ENCODE measurements around the gene TEX44. TPM values are rescaled to one million over a fixed set of nuclear protein-coding genes. Genes with fewer than 3 reads are reported as not detected.

The TEX44 gene
- total RNA-seq, 4 donors from 2014 or later = not detected

DNA sequence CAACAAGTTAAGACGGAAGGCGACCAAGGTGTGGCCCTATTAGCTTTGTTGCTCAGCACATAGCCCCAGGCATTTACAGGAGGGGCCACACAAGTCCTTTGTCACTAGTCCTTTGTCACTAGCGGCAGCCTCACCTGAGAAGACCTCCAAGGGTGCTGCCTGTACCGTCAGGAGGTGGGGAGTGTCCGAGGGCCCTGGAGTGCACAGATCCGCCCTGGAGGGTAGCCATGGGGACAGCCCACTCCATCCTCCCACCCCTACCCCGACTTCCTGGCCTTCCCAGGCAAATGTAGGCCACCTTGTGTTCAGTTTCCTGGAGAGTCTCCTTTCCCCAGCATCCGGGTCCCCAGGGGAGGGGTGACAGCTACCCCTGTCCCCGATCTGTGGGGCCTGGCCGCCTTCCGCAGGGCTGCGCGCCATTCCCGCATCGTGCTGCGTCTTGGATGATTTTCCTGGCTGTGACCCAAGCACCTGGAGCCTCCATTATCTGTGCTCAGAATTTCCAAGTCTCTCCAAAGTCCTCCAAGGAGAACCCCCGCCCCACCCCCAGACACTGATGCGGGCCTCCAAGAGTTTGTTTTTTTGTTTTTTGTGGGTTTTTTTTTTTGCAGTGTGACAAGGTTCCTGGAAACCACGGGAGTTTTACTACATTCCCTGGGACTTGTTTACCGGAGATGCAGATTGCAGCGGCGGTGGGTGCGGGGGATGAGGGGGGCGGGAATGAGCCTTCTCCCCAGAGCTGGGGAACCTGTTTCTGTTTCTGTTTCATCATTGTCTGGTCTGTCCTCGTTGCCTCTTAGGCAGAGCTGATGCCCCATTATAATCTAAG lies 28.6 kb downstream of the TEX44 start:
- Histone ChIP-seq H3K9me3 (no peaks in the 10 kb centered on the region), H3K27me3 (no peaks in the 10 kb centered on the region), H3K27ac (peak overlapping the region in 3 of 4 donors; percentile 56 to 72 (median 59)), H3K36me3 (no peaks in the 10 kb centered on the region), H3K4me1 (peaks cover 0 to 15% (median 0%) of the 10 kb centered on the region in 3 donors), H3K4me3 (peak overlapping the region in 1 of 2 donors; percentile 34)
- peak; percentile 21 for TF ChIP-seq POLR2AphosphoS5 (IDR thresholded peaks at IDR 0.05)
- TF ChIP-seq, protein P1, sequence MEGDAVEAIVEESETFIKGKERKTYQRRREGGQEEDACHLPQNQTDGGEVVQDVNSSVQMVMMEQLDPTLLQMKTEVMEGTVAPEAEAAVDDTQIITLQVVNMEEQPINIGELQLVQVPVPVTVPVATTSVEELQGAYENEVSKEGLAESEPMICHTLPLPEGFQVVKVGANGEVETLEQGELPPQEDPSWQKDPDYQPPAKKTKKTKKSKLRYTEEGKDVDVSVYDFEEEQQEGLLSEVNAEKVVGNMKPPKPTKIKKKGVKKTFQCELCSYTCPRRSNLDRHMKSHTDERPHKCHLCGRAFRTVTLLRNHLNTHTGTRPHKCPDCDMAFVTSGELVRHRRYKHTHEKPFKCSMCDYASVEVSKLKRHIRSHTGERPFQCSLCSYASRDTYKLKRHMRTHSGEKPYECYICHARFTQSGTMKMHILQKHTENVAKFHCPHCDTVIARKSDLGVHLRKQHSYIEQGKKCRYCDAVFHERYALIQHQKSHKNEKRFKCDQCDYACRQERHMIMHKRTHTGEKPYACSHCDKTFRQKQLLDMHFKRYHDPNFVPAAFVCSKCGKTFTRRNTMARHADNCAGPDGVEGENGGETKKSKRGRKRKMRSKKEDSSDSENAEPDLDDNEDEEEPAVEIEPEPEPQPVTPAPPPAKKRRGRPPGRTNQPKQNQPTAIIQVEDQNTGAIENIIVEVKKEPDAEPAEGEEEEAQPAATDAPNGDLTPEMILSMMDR (IDR thresholded peaks at IDR 0.05) = no peak
- 31% methylated on average over 14 of the region's 25 CpGs; no CpG with 5 or more reads in 1 of the 2 donors for WGBS, 2 donors (ENCODE audit: low coverage in 1 of 2)
- ATAC-seq = peak; percentile 48

DNA sequence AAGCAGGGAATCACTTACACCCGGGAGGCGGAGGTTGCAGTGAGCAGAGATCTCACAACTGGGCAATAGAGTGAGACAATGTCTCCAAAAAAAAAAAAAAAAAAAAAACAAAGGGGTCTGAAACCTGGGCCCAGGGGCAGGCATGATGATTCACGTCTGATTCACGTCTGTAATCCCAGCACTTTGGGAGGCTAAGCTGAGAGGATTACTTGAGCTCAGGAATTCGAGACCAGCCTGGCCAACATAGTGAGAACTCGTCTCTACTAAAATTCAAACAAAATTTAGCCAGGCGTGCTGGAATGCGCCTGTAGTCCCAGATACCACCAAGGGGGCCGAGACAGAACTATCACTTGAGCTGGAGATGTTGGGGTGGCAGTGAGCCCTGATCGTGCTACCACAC lies 30.3 kb downstream of the TEX44 start:
- Histone ChIP-seq H3K9me3 (no peaks in the 10 kb centered on the region), H3K27ac (no peak overlapping the region), H3K36me3 (no peaks in the 10 kb centered on the region), H3K4me3 (no peak overlapping the region), H3K27me3 (no peaks in the 10 kb centered on the region), H3K4me1 (peaks cover 0 to 26% (median 0%) of the 10 kb centered on the region in 3 donors)
- 86 to 95% methylated on average over 7 to 9 of the region's 10 CpGs for WGBS, 2 donors (ENCODE audit: low coverage in 1 of 2)
- TF ChIP-seq EP300 (IDR thresholded peaks at IDR 0.05) (no peak), POLR2AphosphoS5 (IDR thresholded peaks at IDR 0.05) (no peak), POLR2A (IDR thresholded peaks at IDR 0.05) (no peak)
- TF ChIP-seq, protein P1 (IDR thresholded peaks at IDR 0.05) = no peak
- ATAC-seq = no peak

DNA sequence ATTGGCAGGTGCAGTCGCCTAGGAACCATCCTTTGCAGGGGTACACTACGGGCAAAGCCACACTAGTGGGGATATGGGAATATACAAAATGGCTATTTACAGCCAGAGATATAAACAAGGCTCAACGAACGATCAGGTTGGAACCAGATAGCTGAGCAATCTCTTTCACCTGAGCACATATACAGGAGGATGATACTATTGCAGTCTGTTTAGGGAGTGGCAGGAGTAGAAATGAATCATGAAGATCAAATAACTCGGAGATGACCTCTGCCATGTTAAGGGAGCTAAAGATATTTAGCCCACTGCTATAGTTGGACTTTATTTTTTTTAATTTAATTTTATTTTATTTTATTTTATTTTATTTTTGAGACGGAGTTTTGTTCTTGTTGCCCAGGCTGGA lies 33.8 kb downstream of the TEX44 start:
- Histone ChIP-seq H3K4me1 (peaks cover 0 to 19% (median 0%) of the 10 kb centered on the region in 3 donors), H3K27me3 (no peaks in the 10 kb centered on the region), H3K4me3 (no peak overlapping the region), H3K9me3 (no peaks in the 10 kb centered on the region), H3K36me3 (no peaks in the 10 kb centered on the region), H3K27ac (no peak overlapping the region)
- no peak for ATAC-seq
- 74 to 77% methylated on average over 3 to 6 of the region's 6 CpGs for WGBS, 2 donors (ENCODE audit: low coverage in 1 of 2)
- no peak for TF ChIP-seq POLR2AphosphoS5 (IDR thresholded peaks at IDR 0.05)
- TF ChIP-seq EP300 (IDR thresholded peaks at IDR 0.05) = no peak
- no peak for TF ChIP-seq POLR2A (IDR thresholded peaks at IDR 0.05)
- TF ChIP-seq, protein P1 (IDR thresholded peaks at IDR 0.05) = no peak

DNA sequence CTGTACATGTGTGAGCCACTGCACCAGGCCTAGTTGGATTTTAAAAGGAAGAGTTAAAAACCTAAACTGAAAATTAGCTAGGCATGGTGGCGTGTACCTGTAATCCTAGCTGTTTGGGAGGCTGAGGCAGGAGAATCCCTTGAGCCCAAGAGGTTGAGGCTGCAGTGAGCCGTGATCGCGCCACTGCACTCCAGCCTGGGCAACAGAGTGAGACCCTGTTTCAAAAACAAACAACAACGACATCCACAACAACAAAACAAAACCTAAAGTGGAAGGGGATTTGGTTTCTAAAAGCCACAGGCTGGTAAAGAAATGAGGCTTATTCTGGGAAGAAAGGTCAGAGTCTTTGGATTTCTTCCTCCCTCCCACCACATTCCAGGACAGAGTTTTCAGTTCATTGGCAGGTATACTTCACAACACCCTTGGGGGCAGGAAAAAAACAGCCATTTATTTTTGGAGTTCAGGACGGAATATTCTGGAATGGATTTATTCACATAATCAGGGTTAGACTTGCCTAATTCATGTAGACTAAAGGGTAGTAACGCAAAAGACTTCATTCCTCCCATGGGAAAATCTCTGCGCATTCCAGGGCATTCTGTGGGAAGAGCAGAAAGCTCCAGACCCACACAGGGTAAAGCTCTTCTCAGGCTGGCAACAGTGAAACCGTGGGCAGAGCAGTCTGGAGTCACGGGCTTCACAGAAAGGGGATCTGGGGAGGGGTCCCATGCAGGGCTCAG lies 34.9 kb downstream of the TEX44 start:
- H3K36me3 ChIP-seq = no peaks in the 10 kb centered on the region
- no peak overlapping the region for H3K4me3 ChIP-seq
- 33 to 65% methylated on average over 2 to 9 of the region's 10 CpGs for WGBS, 2 donors (ENCODE audit: low coverage in 1 of 2)
- TF ChIP-seq EP300 (IDR thresholded peaks at IDR 0.05) = no peak
- TF ChIP-seq, protein P1 (IDR thresholded peaks at IDR 0.05) = no peak
- TF ChIP-seq POLR2AphosphoS5 (IDR thresholded peaks at IDR 0.05) = no peak
- TF ChIP-seq POLR2A (IDR thresholded peaks at IDR 0.05) = no peak
- peak overlapping the region in 3 of 4 donors; percentile 48 to 73 (median 56) for H3K27ac ChIP-seq
- H3K4me1 ChIP-seq = peaks cover 0 to 13% (median 0%) of the 10 kb centered on the region in 3 donors
- H3K9me3 ChIP-seq = no peaks in the 10 kb centered on the region
- peak; percentile 44 for ATAC-seq
- no peaks in the 10 kb centered on the region for H3K27me3 ChIP-seq
